Glomerular visceral epithelial cell (primary cell): Measurements from ENCODE around the gene FAM3C.
"Not testable (repeated sequence)": the region's sequence is repeated elsewhere in the genome, so short reads cannot be mapped to it uniquely, and the experiment has no call there.

ENCODE experiments used
- DNase-seq: peaks from one replicate; pipeline ENCODE4 v3.0.0-alpha.2; 2016; ENCODE audit errors: extremely low spot score

FAM3C gene

DNA sequence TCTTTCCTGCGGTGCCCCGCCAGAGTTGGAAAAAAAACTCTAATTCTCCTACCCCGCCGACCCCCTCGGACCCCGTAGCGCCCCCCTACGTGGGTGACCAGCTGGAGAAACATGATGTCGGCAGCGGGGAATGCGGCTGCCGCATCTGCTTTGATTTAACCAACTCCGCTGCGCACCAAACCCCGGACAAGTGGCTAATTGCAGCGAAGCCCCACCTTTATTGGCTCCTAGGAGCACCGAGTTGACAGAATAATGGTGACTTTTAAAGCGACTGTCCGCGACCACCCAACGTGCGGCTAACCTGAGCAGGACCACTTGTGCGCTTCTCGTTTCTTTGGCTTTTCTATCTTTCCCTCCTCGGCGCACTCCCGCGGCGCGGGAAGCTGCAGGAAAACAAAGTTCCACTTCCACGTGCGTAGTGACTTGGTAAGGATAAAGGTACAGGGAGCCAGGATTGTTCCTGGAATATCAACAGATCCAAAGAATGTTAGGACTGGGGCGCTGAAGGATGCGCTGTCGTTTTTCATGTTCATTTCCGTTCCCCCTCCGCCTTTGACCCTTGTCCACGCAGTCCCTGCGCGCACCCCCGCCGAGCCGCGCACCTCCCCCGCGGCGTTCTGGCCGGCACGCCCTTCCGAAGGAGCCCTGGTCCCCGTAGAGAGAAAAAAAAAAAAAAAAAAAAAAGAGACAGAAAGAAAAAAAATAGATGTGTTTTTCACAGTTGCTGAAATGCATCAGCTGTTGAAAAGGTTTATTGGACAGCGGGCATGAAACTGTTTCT, 65.9 kb downstream of the FAM3C start:
- DNase-seq: peak; percentile 11

DNA sequence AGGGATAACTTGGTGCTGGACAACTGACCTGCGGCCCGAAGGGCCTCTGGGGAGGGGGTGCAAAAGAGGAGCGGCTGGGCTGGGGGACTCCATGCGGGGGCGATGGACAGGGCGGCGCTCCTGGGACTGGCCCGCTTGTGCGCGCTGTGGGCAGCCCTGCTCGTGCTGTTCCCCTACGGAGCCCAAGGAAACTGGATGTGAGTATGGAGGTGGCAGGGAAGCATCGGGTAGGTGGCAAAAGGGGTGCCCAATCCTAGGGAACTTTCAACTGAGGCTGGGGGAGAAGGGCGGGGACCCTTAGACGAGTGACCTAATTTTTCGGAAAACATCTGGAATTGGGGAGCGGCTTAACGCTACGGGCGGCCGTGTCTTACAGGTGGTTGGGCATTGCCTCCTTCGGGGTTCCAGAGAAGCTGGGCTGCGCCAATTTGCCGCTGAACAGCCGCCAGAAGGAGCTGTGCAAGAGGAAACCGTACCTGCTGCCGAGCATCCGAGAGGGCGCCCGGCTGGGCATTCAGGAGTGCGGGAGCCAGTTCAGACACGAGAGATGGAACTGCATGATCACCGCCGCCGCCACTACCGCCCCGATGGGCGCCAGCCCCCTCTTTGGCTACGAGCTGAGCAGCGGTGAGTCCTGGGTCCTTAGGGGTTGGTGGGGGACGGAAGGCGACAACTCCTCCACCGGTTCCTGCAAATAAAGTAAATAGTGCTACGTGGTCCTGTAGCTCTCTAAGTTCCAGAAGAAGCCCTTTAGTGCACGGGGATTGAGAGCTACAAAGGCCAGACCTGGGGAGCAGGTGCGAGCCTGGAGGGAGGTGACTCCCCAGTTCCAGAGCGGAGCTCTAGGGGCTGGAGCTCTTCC, 66.7 kb downstream of the FAM3C start:
- peak; percentile 50 for DNase-seq

DNA sequence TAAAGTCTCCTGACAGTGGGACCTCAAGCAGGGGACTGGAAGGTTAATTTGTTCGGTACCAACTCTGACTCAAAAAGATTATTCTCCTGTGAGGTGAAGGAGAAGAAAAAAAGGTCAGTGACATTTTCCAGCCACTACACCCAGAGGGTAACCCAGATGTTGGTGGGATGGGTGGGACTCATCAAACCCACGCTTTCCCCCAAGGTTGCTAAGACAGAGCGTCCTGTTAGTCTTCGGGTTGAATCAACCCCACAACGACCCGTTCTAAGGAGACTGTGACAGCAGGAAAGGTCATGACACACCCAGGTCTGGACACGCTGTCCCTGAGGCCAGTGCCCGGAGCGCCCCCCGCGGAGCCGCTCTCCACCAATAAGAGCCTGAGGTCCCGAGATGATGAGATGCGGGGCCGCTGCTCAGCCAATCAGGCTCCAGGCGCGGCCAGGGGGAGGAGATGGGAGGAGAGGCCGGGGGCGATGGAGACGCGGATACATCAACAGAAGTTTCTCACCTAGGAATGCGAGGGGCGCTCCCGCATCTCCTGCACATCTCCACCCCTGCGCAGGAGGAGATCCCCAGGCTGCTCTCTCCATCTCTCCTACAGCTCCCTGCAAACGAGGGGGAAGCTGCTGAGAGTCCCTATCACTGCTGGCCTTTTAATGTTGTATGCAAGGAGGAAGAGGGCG, 67.5 kb downstream of the FAM3C start, which contains the start of gene WNT16:
WNT16 (plus strand) TSS at position 493 of the 683 bp plus-strand sequence. CDS start 293 bp downstream, outside the sequence.
- DNase-seq: no peak

DNA sequence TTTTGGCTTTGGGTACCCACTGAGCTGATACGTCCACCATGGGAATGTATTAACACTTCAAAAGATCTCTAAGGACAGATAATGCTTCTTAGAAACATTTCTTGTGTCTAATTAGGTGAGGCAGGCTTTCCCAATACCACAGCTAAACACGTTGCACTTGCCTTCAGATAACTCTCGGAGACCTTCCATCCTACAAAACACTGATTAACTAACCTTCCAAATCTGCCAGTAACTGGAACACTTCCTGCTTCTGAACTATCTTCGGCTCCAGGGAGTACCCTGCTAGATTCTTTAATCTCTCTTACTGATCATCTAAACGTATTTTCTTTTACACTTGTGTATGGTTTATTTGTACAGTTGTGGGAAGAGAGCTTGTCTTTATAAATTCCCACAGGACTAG, 68.4 kb downstream of the FAM3C start:
- DNase-seq: no peak

DNA sequence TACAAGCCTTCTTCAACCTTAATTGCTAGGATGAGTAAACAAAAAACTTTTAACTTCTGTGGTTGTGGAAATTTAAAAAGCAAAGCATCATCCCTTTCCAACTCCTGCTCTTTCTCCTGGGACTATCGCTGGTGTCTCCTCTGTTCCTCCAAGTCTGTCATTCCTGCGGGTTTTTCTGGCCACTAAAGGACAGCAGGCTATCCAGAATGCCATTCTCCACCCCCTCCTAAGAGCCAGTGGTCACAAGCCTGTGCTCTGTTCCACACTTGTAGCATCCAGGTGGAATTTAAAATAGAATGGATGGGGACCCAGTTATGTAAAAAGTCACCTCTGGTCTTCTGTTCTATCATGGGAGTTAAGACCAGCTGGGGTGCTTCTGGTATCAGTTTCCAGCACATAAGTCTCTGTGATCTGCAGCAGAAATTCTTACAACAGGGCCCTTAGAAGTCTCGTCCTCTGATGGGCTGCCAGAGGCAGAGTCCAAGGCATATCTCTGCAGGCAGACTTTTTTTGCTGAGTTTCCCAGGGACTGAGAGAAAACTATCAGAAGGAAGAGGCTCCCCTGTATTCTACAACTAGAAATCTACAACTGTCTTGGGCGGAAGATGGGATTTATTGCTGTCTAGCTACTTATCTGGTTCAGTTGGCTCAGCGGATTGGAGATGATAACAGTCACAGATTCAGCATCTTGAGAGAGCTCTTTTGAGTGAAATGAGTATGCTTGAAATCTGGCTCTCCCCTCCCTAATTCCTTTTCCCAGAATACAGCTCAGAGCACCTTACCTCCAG, 72.4 kb downstream of the FAM3C start:
- DNase-seq: no peak

DNA sequence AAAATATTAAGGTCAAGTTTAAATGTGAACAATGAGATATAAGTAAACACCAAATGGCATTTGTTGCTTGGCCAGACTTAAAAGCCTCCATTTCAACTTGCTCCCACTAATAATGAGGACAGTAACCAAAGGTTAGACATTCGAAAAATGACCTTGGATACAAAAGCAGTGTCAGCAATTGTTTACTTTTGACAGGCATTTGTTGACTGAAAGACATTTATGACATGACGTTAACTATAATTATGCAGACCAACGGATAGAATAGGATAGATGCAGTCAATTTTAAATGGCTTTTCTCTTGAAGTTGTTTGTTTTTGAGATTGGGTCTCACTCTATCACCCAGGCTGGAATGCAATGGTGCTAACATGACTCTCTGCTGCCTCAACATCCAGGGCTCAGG, 73.6 kb downstream of the FAM3C start:
- no peak for DNase-seq

DNA sequence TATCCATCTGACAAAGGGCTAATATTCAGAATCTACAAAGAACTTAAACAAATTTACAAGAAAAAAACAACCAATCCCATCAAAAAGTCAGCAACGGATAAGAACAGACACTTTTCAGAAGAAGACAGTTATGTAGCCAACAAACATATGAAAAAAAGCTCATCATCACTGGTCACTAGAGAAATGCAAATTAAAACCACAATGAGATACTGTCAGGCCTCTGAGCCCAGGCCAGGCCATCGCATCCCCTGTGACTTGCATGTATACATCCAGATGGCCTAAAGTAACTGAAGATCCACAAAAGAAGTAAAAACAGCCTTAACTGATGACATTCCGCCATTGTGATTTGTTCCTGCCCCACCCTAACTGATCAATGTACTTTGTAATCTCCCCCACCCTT, 80.9 kb downstream of the FAM3C start:
- DNase-seq: not testable (repeated sequence)

DNA sequence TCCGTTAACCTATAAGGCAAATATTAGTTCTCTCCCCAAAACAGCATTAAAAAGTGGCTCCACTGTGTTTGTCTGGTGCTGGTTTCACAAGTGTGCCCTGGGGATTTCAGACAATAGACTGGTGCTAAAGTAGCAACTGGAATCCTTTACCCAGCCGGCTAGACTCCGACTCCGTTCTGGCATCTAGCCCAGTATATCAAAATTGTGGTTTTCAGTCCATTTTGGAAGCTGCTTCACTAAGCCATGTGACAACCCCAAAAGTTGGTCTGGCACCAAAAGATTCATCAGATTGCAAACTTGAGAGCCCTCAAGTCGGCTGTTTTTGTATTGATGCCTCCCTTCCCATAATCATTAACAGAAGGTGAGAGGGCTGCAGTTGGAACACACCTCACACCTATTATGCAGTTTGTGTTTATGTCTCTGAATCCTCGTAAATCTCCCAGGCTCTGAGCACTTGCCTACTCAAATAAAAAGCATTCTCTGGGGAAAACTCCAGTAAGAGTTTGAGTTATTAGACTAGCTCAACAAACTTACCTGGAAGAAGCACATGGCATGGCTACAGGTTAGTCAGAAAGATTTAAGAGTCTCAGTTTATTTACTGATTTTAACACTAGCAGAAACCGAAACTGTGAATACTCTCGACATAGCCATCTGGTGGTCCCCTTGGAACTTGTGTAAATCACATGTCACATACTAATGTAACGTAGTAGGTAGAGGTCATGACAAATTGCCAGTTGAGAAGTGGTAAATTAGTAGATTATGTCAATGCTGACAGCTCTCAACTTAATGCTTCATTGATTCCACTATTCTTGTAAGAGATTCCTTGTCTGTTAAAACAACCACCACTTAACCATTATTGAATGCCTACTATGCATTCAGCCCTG, 82.1 kb downstream of the FAM3C start:
- DNase-seq: peak; percentile 54

DNA sequence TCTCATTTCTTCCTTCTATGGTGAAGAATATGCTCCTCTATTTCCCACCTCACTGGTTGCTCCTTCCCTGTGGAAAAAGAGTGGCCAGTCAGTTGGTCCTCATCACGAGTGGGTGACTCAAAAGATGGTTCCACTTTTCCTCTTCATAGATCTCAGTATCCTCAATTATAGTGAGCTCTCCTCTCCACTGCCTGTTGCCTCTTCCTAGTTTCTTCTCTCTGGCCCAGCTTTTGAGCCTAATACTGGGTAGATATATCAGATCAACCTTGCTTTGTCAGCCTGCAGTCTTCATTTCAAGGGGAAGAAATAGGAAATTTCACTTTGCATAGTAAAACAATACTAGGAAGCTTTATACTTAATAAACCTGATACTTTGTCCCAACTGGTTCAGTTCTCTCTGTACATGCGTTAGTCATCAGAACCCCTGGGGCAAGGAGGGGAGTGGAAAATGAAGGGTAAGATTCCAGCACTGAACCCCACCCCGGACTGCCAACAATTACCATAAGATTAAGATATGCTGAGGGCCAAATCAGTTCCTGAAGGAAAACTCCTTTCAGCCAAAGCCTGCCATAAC, 82.8 kb downstream of the FAM3C start:
- DNase-seq: no peak

DNA sequence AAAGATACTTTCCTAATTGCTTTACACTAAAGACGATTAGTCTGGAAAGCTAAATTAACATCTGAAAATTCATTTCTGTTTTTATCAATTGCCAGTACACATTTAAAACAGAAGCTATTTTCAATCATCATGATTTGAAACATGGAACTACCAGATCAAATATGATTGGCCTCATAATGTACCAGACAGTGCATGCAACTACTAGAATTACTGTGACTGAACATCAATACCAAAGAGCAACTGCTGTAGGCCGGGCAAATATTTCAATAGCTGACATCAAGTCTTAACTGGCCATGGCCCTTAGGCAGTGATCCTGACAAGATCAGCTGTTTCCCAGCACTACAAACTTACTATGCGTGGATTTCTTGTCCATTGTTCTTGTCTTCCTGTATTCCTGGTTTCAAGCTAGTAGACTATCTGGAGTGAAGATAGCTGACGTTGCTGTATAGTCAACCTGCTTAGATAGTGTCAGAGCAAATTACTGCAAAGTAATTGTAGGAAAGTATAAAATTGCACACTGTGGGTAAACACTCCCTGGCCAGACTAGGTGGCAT, 89.0 kb downstream of the FAM3C start:
- DNase-seq: no peak

DNA sequence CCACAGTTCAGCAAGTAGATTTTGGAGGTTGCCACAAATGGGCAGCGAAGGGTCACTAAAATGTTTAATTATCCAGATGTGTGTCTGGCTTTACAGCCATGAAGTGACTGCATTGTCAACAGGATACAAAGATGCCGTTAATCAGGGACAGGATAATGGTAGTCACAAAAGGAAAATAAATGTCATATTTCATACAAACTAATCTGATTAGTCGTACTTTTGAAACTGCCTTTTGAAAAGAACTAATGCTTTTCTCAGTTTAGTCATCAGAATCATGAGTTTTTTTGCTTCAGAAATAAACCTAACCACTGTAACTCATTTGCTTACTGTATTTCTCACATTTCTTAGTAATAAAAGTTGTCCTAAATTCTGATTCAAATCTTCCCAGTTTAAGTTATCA, 89.5 kb downstream of the FAM3C start:
- no peak for DNase-seq

DNA sequence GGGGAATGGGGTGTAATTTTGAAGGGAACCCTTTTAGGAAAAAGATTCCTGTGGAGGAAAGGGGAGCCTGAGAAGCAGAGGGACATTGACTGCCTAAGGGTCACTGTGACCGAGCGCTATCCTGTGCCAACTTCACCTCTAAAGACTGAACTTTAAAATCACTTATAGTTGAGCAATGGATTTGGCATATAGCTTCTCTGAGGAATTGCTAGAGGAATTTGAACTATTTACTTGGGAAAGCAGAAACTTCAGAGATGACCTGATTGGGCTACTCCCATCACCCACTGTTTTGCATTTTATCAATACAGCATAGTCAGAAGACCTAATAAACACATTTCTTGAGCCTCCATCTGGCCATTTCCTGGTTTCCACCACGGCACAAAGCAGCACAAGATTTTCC, 91.0 kb downstream of the FAM3C start:
- no peak for DNase-seq

DNA sequence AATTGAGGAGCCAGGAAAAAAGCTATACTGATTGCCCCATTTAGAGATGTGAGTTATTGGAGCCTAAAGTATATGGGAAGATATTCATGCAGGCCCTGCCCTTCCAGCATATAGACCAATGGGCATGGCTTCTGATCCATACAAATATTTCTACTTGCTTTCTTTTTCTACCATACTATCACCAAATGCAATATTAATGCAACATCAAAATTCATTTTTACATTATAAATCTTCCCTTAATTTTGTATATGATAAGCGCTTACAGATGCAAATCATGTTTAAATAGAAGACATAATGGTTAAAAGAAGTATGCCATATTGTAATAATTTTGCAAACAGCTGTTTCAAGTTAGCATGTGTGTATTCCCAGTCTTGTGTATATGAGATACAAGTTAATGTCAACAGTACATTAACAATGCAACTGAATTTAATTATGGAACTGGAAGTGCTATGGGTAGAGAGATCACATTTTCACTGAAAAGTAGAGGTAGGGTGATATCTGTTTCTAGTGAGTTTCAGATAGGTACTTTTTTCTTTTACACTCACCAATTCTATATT, 91.9 kb downstream of the FAM3C start:
- DNase-seq: no peak

DNA sequence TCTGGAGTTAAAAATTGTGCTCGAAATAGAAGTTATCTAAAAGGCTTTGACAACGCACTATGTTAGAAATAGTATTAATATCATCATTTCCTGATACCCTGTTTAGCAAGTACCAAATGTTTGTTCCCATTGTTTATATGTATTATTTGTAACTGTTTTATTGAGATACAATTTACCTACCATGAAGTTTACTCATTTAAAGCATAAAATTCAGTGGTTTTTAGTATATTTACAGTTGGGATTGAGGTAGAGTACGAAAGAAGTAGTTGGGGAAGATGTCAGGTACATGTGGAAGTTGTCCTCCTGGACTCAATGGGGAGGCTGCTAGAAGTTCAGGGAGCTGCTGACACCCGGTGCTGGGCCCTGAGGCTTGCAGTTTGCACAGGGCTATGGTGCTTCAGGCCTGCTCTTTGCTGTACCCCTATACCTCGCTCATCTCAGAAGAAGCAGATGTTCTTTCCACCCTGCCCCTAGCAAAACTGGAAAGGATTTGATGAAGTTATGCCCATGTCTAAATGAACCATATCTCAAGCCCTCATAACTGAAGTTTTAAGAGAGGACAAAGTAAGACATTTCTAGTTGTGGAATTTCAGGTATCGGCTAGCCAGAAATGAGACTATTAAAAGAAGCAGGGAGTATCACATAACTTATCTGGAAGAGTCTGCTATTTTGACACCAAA, 92.5 kb downstream of the FAM3C start:
- DNase-seq: no peak

DNA sequence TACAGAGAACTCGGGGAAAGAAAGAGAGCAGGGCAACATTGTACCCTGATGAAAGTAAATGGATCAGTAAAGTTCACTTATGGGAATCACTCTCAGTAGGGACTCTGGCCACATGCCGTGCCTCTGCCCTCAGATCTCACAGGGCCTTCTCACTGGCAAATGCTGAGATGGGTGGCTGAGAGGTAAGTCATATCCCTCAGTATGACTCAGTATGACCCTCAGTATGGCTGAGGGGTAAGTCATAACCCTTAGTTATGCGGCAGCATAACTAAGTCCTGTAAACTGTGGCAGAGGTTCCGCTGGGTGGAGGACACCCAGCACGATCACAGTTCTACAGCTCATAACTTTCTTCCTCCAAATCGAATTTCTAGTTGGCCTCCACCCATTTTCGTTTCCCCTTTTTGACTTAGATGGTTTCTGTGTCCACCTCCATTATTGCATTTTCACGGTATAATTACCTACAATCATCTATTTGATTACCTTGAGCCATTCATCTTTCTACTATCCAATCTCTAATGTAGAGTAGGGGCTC, 93.8 kb downstream of the FAM3C start:
- no peak for DNase-seq

DNA sequence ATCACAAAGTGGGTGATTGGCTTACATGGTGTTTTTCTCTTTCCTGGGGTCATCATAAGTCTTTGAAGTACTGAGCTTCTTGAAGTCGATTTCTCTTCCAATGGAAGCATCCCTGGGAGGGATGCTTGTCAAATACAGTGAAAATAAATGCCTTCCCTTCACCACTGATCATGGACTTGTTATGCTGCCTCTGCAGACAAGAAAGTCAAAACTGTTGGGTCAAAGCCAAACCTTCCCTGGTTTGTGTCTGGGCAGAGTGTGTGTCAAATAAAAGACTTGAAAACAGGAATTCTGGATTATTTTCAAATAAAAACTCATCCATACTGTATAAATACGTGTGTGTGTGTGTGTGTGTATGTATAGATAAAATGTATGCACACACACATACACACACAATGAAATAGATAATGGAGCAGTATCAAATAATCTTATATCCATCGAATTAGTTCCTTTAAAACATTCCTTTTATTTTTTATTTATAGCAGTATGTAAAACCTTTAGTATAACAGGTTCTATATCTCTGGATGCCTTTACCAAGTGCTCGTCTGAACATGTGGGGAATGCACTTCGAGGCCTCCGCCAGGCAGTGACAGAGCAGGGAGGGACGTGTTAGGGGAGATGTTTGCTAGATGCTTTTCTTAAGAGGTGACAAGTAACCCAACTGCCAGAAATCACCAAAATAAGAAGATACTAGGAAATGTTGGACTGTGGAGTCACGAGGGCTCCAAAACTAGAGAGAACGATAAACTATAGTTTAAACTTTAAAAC, 94.5 kb downstream of the FAM3C start:
- DNase-seq: no peak

DNA sequence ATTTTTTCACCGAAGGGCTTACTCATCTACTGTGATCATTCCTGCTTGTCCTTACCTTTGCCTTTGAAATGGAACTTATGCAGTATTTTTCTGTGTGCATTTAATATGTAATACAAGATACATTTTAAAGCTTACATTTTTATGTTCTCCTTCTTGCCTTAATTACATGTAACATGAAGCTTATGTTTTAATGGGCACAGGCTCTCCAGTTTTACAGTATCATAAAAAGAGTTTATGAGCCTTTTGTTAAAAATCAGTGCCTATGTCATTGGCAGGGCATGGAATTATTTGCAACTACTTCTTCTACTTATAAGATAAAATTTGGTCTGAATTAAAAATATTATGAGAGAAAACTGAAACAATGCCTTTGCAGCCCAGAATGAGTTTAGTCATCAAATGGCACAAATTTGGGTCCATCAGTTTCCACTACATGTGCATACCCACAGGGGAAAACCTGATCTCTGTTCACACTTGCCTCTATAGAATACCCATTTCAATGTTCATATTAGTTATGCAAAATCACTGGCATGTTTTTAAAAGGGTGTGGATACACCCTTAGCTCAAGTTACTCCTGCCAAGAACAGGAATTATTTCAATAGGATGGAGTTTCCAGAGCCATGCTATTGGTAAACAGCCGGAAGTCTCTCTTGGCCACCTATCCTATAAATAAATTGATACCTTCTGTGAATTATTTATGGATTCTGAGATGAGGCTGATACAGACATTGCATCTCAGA, 95.3 kb downstream of the FAM3C start:
- DNase-seq: no peak
